AG10803 (cell line): Measurements from ENCODE around the gene CERS2.
"Not testable (repeated sequence)": the region's sequence is repeated elsewhere in the genome, so short reads cannot be mapped to it uniquely, and the experiment has no call there.

Experiments
- DNase-seq: peaks from one replicate; pipeline ENCODE4 v3.0.0; 2010; ENCODE audit warnings: low read depth
- H3K4me3 ChIP-seq: 2 replicates; pipeline ENCODE4 v1.5.1; 2011; ENCODE audit warnings: mild to moderate bottlenecking, low read length, control low read depth
- CTCF ChIP-seq: conservative IDR thresholded peaks from 2 replicates; pipeline ENCODE4 v1.5.1; 2011; ENCODE audit warnings: mild to moderate bottlenecking, low read length, control low read depth, inconsistent platforms

The CERS2 gene

GRCh38 chr1:150960646-150961045, 14.0 kb downstream of the CERS2 start:
- TF ChIP-seq CTCF, result no peak
- no peak for DNase-seq
- no peak overlapping the region for H3K4me3 ChIP-seq

- DNase-seq, result no peak
- no peak overlapping the region for H3K4me3 ChIP-seq
- no peak for TF ChIP-seq CTCF
Observed at GRCh38 chr1:150957666-150958065, 17.0 kb downstream of the CERS2 start.

GRCh38 chr1:150955280-150955679, 19.4 kb downstream of the CERS2 start:
- DNase-seq, result no peak
- H3K4me3 ChIP-seq, result no peak overlapping the region
- no peak for TF ChIP-seq CTCF

GRCh38 chr1:150954708-150955107, 19.9 kb downstream of the CERS2 start:
- no peak overlapping the region for H3K4me3 ChIP-seq
- TF ChIP-seq CTCF, result no peak
- DNase-seq, result no peak

GRCh38 chr1:150944856-150945255, 29.8 kb downstream of the CERS2 start:
- no peak for DNase-seq
- TF ChIP-seq CTCF, result no peak
- H3K4me3 ChIP-seq, result no peak overlapping the region

- H3K4me3 ChIP-seq, result no peak overlapping the region
- peak; percentile 7 for DNase-seq
- TF ChIP-seq CTCF, result no peak
Observed at GRCh38 chr1:150931773-150932172, 42.9 kb downstream of the CERS2 start.

- not testable (repeated sequence) for DNase-seq, H3K4me3 ChIP-seq
Observed at GRCh38 chr1:150928775-150929174, 45.9 kb downstream of the CERS2 start.

GRCh38 chr1:150928286-150928685, 46.3 kb downstream of the CERS2 start:
- no peak overlapping the region for H3K4me3 ChIP-seq
- TF ChIP-seq CTCF, result no peak
- peak; percentile 68 for DNase-seq
